A673 (cell line): ENCODE data around the gene C17orf100.

Experiments
- CTCF ChIP-seq: fragments of 300-800, 200-600 bp; sonication (generic); conservative IDR thresholded peaks from 2 replicates; pipeline ENCODE4 v1.5.1; 2017; ENCODE audit warnings: low read depth, mild to moderate bottlenecking, antibody characterized with exemption, low read length, moderate library complexity, mixed read lengths
- EZH2 ChIP-seq: fragments of 200-600 bp; sonication (generic); IDR thresholded peaks from 2 replicates; pipeline ENCODE4 v1.6.1; 2017; ENCODE audit warnings: borderline replicate concordance, low read depth, mild to moderate bottlenecking, mixed read lengths, antibody characterized with exemption, low read length; ENCODE audit not compliant: poor library complexity, severe bottlenecking

GRCh38 chr17:6684881-6685767, 33.6 kb downstream of the C17orf100 start:
- TF ChIP-seq CTCF (no peak), EZH2 (no peak)
